PFSK-1 (cell line): ENCODE measurements around the gene TFPI.

Experiments used
- FOXP2 ChIP-seq: optimal IDR thresholded peaks from 2 replicates; pipeline ENCODE3; 2011; ENCODE audit warnings: borderline replicate concordance, control low read depth, inconsistent platforms; ENCODE audit not compliant: insufficient read depth; ENCODE audit errors: extremely low read length, extremely low read depth
- POLR2AphosphoS5 ChIP-seq: IDR thresholded peaks from 2 replicates; pipeline ENCODE4 v1.6.1; 2012; ENCODE audit warnings: low read depth, mild to moderate bottlenecking, control low read depth, low read length, moderate library complexity
- REST ChIP-seq, 2 experiments: IDR thresholded peaks; 2 replicates each; pipeline versions ENCODE4 v1.6.1 to v1.8.0; 2011 to 2012; ENCODE audit warnings: low read depth in 2 of 2, low read length in 2 of 2, control low read depth in 1 of 2, inconsistent platforms in 1 of 2, mild to moderate bottlenecking in 1 of 2, moderate library complexity in 1 of 2; ENCODE audit not compliant: insufficient read depth in 1 of 2
- SIN3A ChIP-seq: IDR thresholded peaks from 2 replicates; pipeline ENCODE4 v1.6.1; 2012; ENCODE audit warnings: mild to moderate bottlenecking, low read length, moderate library complexity, borderline replicate concordance; ENCODE audit not compliant: insufficient read depth
- TAF1 ChIP-seq: IDR thresholded peaks from 2 replicates; pipeline ENCODE4 v1.6.1; 2012; ENCODE audit warnings: low read length, control low read depth, borderline replicate concordance; ENCODE audit not compliant: insufficient read depth

GRCh38 chr2:187499941-187500532 is 54.2 kb downstream of the TFPI start:
- TF ChIP-seq TAF1 (no peak), SIN3A (no peak), POLR2AphosphoS5 (no peak), REST (IDR thresholded peaks at IDR 0.05; ENCODE audit: insufficient read depth in 1 of 2, low read depth in 2 of 2, low read length in 2 of 2) (no peak), FOXP2 (no peak)
